Measurements from ENCODE around the gene TMEM131. TPM values are rescaled to one million over a fixed set of nuclear protein-coding genes. Genes with fewer than 3 reads are reported as not detected.

TMEM131 gene
- total and polyA plus RNA-seq, 12 donors: 13.7 to 57.5 (median 34.0) TPM

DNA sequence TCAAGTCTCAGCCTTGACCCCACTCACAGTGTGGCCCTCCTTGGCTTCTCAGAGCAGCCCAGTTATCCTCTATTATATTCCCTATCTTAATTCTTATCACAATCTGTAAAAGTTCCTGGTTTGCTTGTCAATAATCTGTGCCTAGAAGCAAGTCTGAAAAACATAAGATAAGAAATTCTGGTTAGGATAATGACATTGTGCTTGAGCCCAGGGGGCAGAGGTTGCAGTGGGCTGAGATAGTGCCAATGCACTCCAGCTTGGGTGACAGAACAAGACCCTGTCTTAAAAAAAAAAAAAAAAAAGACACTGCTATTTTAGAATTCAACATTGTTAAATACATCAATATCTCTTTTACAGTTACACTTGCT is 63.9 kb downstream of the TMEM131 start:
- intact Hi-C loops (cut with DNase I): no loop called here
- Histone ChIP-seq H3K27ac (no peak overlapping the region), H3K36me3 (replicated peaks in 1 of 2) (no peaks in the 10 kb centered on the region), H3K4me1 (replicated peaks in 1 of 2) (peaks cover 29 to 52% of the 10 kb centered on the region in 2 donors), H3K9me3 (replicated peaks in 1 of 3) (no peaks in the 10 kb centered on the region), H3K27me3 (no peaks in the 10 kb centered on the region), H3K4me3 (no peak overlapping the region)
- TF ChIP-seq, protein P1, sequence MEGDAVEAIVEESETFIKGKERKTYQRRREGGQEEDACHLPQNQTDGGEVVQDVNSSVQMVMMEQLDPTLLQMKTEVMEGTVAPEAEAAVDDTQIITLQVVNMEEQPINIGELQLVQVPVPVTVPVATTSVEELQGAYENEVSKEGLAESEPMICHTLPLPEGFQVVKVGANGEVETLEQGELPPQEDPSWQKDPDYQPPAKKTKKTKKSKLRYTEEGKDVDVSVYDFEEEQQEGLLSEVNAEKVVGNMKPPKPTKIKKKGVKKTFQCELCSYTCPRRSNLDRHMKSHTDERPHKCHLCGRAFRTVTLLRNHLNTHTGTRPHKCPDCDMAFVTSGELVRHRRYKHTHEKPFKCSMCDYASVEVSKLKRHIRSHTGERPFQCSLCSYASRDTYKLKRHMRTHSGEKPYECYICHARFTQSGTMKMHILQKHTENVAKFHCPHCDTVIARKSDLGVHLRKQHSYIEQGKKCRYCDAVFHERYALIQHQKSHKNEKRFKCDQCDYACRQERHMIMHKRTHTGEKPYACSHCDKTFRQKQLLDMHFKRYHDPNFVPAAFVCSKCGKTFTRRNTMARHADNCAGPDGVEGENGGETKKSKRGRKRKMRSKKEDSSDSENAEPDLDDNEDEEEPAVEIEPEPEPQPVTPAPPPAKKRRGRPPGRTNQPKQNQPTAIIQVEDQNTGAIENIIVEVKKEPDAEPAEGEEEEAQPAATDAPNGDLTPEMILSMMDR (IDR thresholded peaks at IDR 0.05): no peak
- TF ChIP-seq POLR2A (IDR thresholded peaks at IDR 0.05): no peak
- DNase-seq: no peak

DNA sequence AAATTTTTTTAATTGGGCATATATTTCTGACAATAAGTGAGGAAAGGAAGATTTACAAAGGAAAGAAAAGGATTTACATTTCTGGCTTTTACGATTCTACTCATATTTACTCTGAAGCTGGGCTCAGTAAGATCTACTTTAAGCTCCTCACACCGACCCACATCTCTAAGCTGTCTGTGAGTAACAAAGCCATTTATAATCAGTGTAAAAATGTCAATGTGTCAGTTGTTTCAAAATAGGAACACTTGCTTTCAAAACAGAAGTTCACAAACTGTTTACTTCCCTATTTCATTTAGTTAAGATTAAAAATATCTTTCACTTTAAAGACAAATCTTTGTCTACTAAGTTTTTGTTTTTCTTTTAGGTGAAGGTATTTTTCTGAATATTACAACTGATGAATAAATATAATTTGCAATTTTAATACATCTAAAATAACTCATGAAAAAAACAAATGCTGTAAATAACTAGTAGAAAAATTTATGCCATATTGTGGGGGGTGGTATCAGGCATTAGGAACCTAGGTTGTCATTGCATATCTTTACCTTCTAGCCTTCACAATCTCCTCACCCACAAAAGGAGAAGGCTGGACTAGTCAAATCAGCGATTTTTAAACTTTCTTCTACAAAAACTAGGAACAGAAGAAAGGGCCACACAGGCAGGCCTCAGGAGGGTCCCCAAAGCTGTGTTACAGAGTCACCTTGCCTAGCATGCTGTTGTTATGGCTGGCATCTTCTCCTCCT is 64.5 kb downstream of the TMEM131 start:
- WGBS, 4 donors: 43 to 53% (median 48%) methylated on average over 3 of the region's 3 CpGs
- Histone ChIP-seq H3K9me3 (replicated peaks in 1 of 3) (no peaks in the 10 kb centered on the region), H3K36me3 (replicated peaks in 1 of 2) (no peaks in the 10 kb centered on the region), H3K4me3 (no peak overlapping the region), H3K27me3 (no peaks in the 10 kb centered on the region), H3K27ac (no peak overlapping the region), H3K4me1 (replicated peaks in 1 of 2) (peaks cover 27 to 47% of the 10 kb centered on the region in 2 donors)
- intact Hi-C loops (cut with DNase I): no loop called here
- TF ChIP-seq, protein P1 (IDR thresholded peaks at IDR 0.05): no peak
- TF ChIP-seq POLR2A (IDR thresholded peaks at IDR 0.05): no peak
- DNase-seq: no peak

DNA sequence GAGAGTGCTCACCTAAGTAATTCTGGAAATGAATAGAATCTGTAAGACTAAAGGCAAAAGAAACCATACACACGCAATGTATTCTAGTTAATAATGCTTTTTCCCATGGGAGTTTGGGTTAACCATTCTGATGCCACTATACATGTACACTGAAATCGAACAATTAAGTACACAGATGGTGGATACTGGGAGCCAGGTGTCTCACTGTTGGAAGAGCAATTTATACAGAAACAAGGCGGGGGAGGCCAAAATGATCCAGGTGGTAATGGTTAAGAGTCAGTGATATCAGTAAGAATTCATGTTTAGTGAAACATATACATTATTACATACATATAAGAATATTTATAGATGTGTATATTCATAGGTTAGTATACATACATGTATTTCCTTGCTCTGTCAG is 67.2 kb downstream of the TMEM131 start:
- Histone ChIP-seq H3K27me3 (no peaks in the 10 kb centered on the region), H3K27ac (no peak overlapping the region), H3K36me3 (replicated peaks in 1 of 2) (no peaks in the 10 kb centered on the region), H3K9me3 (replicated peaks in 1 of 3) (no peaks in the 10 kb centered on the region), H3K4me3 (no peak overlapping the region), H3K4me1 (replicated peaks in 1 of 2) (peaks cover 7 to 26% of the 10 kb centered on the region in 2 donors)
- 94 to 99% (median 95%) methylated on average over 3 of the region's 3 CpGs for WGBS, 4 donors
- TF ChIP-seq, protein P1 (IDR thresholded peaks at IDR 0.05): no peak
- intact Hi-C loops (cut with DNase I): no loop called here
- no peak for DNase-seq

DNA sequence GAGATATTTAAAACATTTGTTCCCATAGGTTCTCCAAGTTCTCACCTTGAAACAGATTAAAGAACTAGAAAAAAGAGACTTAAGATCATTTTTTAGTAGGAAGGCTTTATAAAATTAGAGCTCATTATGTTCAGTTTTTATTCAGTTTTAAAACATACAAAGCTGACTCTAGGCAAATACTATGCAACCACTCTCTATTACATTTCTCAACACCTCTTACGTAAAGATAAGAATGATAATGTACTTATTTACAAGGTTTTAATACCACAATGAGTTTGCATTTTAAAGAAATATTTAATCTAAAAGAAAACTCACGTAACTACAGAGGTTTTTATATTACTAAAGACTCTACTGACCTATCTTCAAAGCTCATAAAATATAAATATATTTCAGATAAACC is 68.8 kb downstream of the TMEM131 start:
- H3K27ac ChIP-seq: no peak overlapping the region
- no peaks in the 10 kb centered on the region for H3K9me3 ChIP-seq (replicated peaks in 1 of 3)
- H3K4me1 ChIP-seq (replicated peaks in 1 of 2): peaks cover 7 to 17% of the 10 kb centered on the region in 2 donors
- no peak for DNase-seq
- WGBS, 4 donors: 85 to 95% (median 92%) methylated on average over 2 of the region's 2 CpGs
- intact Hi-C loops (cut with DNase I): no loop called here
- no peaks in the 10 kb centered on the region for H3K27me3 ChIP-seq
- no peaks in the 10 kb centered on the region for H3K36me3 ChIP-seq (replicated peaks in 1 of 2)
- TF ChIP-seq, protein P1 (IDR thresholded peaks at IDR 0.05): no peak
- no peak for TF ChIP-seq POLR2A (IDR thresholded peaks at IDR 0.05)
- H3K4me3 ChIP-seq: no peak overlapping the region
